CD14-positive monocyte (primary cell): ENCODE data around the gene DAB2IP. TPM values are rescaled to one million over a fixed set of nuclear protein-coding genes. Genes with fewer than 3 reads are reported as not detected.

Experiments
- DNase-seq, 3 donors: peaks; one replicate each; pipeline ENCODE4 v3.0.0-alpha.2; 2011 to 2022
- H2AFZ ChIP-seq: 2 replicates; pipeline ENCODE4 v1.6.0; 2012; ENCODE audit warnings: mild to moderate bottlenecking, low read depth, low read length, inconsistent platforms; ENCODE audit not compliant: insufficient read depth, poor library complexity, severe bottlenecking
- H3K27ac ChIP-seq, 2 donors: 1 replicate in 1 of 2; 2 replicates in 1 of 2; pipeline ENCODE4 v1.5.1; 2012 to 2013; ENCODE audit warnings: low read length in 2 of 2, control low read depth in 1 of 2, inconsistent platforms in 1 of 2, low read depth in 1 of 2, mild to moderate bottlenecking in 1 of 2
- H3K27me3 ChIP-seq, 2 donors: one replicate each; pipeline versions ENCODE4 v1.6.0 to v1.6.1; 2011 to 2013; ENCODE audit warnings: low read length in 2 of 2; ENCODE audit not compliant: control insufficient read depth in 2 of 2, insufficient read depth in 2 of 2
- H3K36me3 ChIP-seq, 2 donors: replicated peaks in 1 of 2; 1 replicate in 1 of 2; 2 replicates in 1 of 2; pipeline versions ENCODE4 v1.5.1 to v1.6.1; 2012 to 2013; ENCODE audit warnings: low read length in 2 of 2, control low read depth in 1 of 2, inconsistent platforms in 1 of 2, mild to moderate bottlenecking in 1 of 2; ENCODE audit not compliant: insufficient read depth in 2 of 2, control insufficient read depth in 1 of 2
- H3K4me1 ChIP-seq, 2 donors: 1 replicate in 1 of 2; 2 replicates in 1 of 2; pipeline versions ENCODE4 v1.5.1 to v1.6.1; 2012 to 2013; ENCODE audit warnings: low read length in 2 of 2, control low read depth in 1 of 2, inconsistent platforms in 1 of 2, mild to moderate bottlenecking in 1 of 2, moderate library complexity in 1 of 2; ENCODE audit not compliant: insufficient read depth in 2 of 2, control insufficient read depth in 1 of 2
- H3K4me2 ChIP-seq: replicated peaks from 2 replicates; pipeline ENCODE3; 2012; ENCODE audit warnings: low read length, moderate library complexity, mild to moderate bottlenecking; ENCODE audit not compliant: poor library complexity, severe bottlenecking; ENCODE audit errors: extremely low read depth
- H3K4me3 ChIP-seq, 3 experiments: fragments of 200-600 bp in 1 of 3; sonication (generic) in 1 of 3; replicated peaks in 1 of 3; 1 replicate in 2 of 3; 2 replicates in 1 of 3; pipeline ENCODE4 v1.5.1; 2011 to 2013; ENCODE audit warnings: low read length in 3 of 3, mild to moderate bottlenecking in 3 of 3, control low read depth in 2 of 3, low read depth in 2 of 3, inconsistent platforms in 1 of 3, moderate library complexity in 1 of 3
- H3K79me2 ChIP-seq: 2 replicates; pipeline ENCODE4 v1.6.0; 2012; ENCODE audit warnings: mild to moderate bottlenecking, control low read depth, inconsistent platforms, low read length, moderate library complexity; ENCODE audit not compliant: insufficient read depth
- H3K9ac ChIP-seq: 2 replicates; pipeline ENCODE4 v1.6.0; 2017; ENCODE audit warnings: low read length, mild to moderate bottlenecking; ENCODE audit not compliant: insufficient read depth, poor library complexity, severe bottlenecking
- H3K9me3 ChIP-seq, 2 donors: replicated peaks in 1 of 2; 1 replicate in 1 of 2; 2 replicates in 1 of 2; pipeline versions ENCODE4 v1.5.1 to v1.6.1; 2012 to 2013; ENCODE audit warnings: low read length in 2 of 2, control low read depth in 1 of 2; ENCODE audit not compliant: control insufficient read depth in 1 of 2, insufficient read depth in 1 of 2
- H4K20me1 ChIP-seq: 2 replicates; pipeline ENCODE4 v1.6.0; 2012; ENCODE audit warnings: mild to moderate bottlenecking, low read length, control low read depth, moderate library complexity; ENCODE audit not compliant: insufficient read depth
- H3K27ac Mint-ChIP-seq, 7 donors: one replicate each; pipeline ENCODE4 v1.8.0; 2020; ENCODE audit warnings: mild to moderate bottlenecking in 7 of 7, mixed read lengths in 7 of 7, moderate library complexity in 6 of 7, inconsistent platforms in 2 of 7
- H3K27me3 Mint-ChIP-seq, 3 donors: one replicate each; pipeline ENCODE4 v1.8.0; 2021 to 2022; ENCODE audit warnings: low read depth in 3 of 3, mild to moderate bottlenecking in 3 of 3, mixed read lengths in 3 of 3, moderate library complexity in 3 of 3, inconsistent platforms in 1 of 3
- H3K36me3 Mint-ChIP-seq, 2 donors: one replicate each; pipeline ENCODE4 v1.8.0; 2020; ENCODE audit warnings: mixed read lengths in 2 of 2, inconsistent platforms in 1 of 2, mild to moderate bottlenecking in 1 of 2
- H3K4me1 Mint-ChIP-seq: one replicate; pipeline ENCODE4 v1.8.0; 2020; ENCODE audit warnings: mild to moderate bottlenecking, mixed read lengths
- H3K4me3 Mint-ChIP-seq, 2 donors: one replicate each; pipeline ENCODE4 v1.8.0; 2020; ENCODE audit warnings: mild to moderate bottlenecking in 2 of 2, mixed read lengths in 2 of 2, moderate library complexity in 1 of 2
- H3K9me3 Mint-ChIP-seq, 7 donors: one replicate each; pipeline ENCODE4 v1.8.0; 2020 to 2022; ENCODE audit warnings: mixed read lengths in 7 of 7, mild to moderate bottlenecking in 6 of 7, moderate library complexity in 6 of 7, inconsistent platforms in 2 of 7
- CTCF ChIP-seq: fragments of 200-600 bp; IDR thresholded peaks from one replicate; pipeline ENCODE4 v1.8.0; 2022; ENCODE audit warnings: antibody characterized with exemption, mild to moderate bottlenecking
- WGBS: methylation state at CpG from one replicate; pipeline ENCODE4 v1.1.5; 2013; ENCODE audit warnings: missing lambda C conversion rate; ENCODE audit not compliant: insufficient coverage; 5-methylcytosine and 5-hydroxymethylcytosine counted together
- intact Hi-C, 2 donors: fragments of 100-400 bp; cut with micrococcal nuclease; formaldehyde crosslinking; loops; one replicate each; pipeline versions ENCODE4 v1.15.0 to v1.15.1; 2023
- polyA plus RNA-seq, 3 donors: library from polyadenylated mRNA; depleted of rRNA in 1 of 3; unstranded in 2 of 3; stranded (reverse) in 1 of 3; fragments of 300-500 nt in 2 of 3; fragments of >200 nt in 1 of 3; fragmentation: Illumina TruSeq in 2 of 3; gene quantifications; 1 replicate in 2 of 3; 2 replicates in 1 of 3; pipeline ENCODE4 v1.2.3, GENCODE V29; 2012 to 2021

Gene DAB2IP
- polyA plus RNA-seq, 3 donors: 0.13 TPM; not detected in 2

GRCh38 chr9:121800376-121800775, 148.9 kb downstream of the DAB2IP start:
- Mint-ChIP-seq H3K27me3 (peaks cover 1 to 8% (median 6%) of the 10 kb centered on the region in 3 donors), H3K4me3 (no peak overlapping the region), H3K27ac (no peak overlapping the region), H3K4me1 (no peaks in the 10 kb centered on the region), H3K36me3 (no peaks in the 10 kb centered on the region), H3K9me3 (peaks cover 2 to 12% (median 6%) of the 10 kb centered on the region in 7 donors)
- no peak for TF ChIP-seq CTCF
- H3K27me3 ChIP-seq: peaks cover 2% of the 10 kb centered on the region in 2 donors
- no peak overlapping the region for H3K4me3 ChIP-seq
- 94% methylated on average over 8 of the region's 10 CpGs for WGBS
- no peak overlapping the region for H3K4me2 ChIP-seq
- intact Hi-C loops: no loop called here
- H3K27ac ChIP-seq: no peak overlapping the region
- no peak for DNase-seq
- H3K9ac ChIP-seq: no peak overlapping the region
- H4K20me1 ChIP-seq: no peaks in the 10 kb centered on the region
- H2AFZ ChIP-seq: no peak overlapping the region
- H3K4me1 ChIP-seq: no peaks in the 10 kb centered on the region
- H3K79me2 ChIP-seq: no peaks in the 10 kb centered on the region
- no peaks in the 10 kb centered on the region for H3K36me3 ChIP-seq
- no peaks in the 10 kb centered on the region for H3K9me3 ChIP-seq

- peak overlapping the region in 1 of 2 donors; percentile 14 for H3K4me3 Mint-ChIP-seq
- WGBS: 83% methylated on average over 2 of the region's 3 CpGs
Measured at GRCh38 chr9:121801579-121801978, 150.1 kb downstream of the DAB2IP start.

More at GRCh38 chr9:121801579-121801978, 150.1 kb downstream of the DAB2IP start:
- H2AFZ ChIP-seq: no peak overlapping the region
- peaks cover 2% of the 10 kb centered on the region in 2 donors for H3K27me3 ChIP-seq
- Mint-ChIP-seq H3K36me3 (no peaks in the 10 kb centered on the region), H3K4me1 (no peaks in the 10 kb centered on the region), H3K27ac (no peak overlapping the region), H3K27me3 (peaks cover 1 to 8% (median 6%) of the 10 kb centered on the region in 3 donors), H3K9me3 (peaks cover 2 to 12% (median 6%) of the 10 kb centered on the region in 7 donors)
- no peaks in the 10 kb centered on the region for H3K36me3 ChIP-seq
- no peaks in the 10 kb centered on the region for H3K79me2 ChIP-seq
- no peaks in the 10 kb centered on the region for H3K9me3 ChIP-seq
- intact Hi-C loops: no loop called here
- H3K4me3 ChIP-seq: no peak overlapping the region
- no peaks in the 10 kb centered on the region for H3K4me1 ChIP-seq
- TF ChIP-seq CTCF: no peak
- H3K4me2 ChIP-seq: no peak overlapping the region
- DNase-seq: no peak
- H3K9ac ChIP-seq: no peak overlapping the region
- H3K27ac ChIP-seq: no peak overlapping the region
- H4K20me1 ChIP-seq: no peaks in the 10 kb centered on the region
